HG02943 (cell line): Measurements from ENCODE around the gene LRRC4C.

Experiments
- ATAC-seq: cut with Tn5 transposase; IDR thresholded peaks from one replicate; pipeline ENCODE4 v1.9.1; 2021; ENCODE audit warnings: mild to moderate bottlenecking, low read depth, moderate library complexity; ENCODE audit not compliant: unreplicated experiment

LRRC4C gene

DNA sequence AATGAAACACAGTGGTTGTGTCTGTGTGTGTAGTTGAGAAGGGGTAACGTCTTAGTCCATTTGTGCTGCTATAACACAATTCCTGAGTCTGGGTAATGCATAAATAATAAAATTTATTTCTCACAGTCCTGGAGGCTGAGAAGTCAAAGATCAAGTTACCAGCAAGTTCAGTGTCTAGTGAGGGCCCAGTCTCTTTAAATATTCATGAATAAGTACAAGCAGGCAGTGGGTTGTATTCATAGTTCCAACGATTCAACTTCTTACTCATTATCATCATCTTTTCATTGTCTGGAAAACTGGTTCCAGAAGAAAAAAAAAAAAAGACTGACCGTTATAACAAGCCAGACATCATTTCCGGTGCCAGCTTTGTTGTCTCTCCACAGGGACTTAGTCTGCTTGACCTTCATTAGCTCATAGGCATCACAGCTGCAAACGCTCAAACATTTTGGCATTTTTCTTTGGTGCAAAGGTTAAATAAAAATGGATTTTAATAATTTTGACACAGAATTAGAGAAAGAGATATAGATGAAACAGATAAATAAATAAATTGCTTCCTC is 1297.5 kb downstream of the LRRC4C start:
- ATAC-seq = no peak

DNA sequence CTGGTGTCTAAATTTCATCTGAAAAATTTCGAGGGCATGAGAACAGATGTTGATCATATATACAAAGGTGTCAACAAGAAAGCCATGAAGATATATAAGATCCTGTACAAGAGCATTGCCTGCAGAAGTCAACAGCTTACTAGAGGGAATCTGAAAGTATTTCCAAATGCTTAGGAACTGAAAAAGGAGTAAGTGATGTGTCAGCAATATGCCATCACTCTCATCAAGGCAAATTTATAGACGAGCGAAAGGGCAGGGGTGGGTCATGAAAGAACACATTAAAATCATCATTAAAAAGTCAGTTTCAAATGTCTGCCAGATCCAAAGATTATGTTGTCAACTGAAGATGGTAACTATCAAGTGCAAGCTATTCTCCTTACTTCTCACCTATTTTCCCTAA is 1299.0 kb downstream of the LRRC4C start:
- no peak for ATAC-seq

GRCh38 chr11:40149721-40150120 is 1309.7 kb downstream of the LRRC4C start:
- ATAC-seq = no peak

GRCh38 chr11:40140560-40140959 is 1318.9 kb downstream of the LRRC4C start:
- no peak for ATAC-seq

DNA sequence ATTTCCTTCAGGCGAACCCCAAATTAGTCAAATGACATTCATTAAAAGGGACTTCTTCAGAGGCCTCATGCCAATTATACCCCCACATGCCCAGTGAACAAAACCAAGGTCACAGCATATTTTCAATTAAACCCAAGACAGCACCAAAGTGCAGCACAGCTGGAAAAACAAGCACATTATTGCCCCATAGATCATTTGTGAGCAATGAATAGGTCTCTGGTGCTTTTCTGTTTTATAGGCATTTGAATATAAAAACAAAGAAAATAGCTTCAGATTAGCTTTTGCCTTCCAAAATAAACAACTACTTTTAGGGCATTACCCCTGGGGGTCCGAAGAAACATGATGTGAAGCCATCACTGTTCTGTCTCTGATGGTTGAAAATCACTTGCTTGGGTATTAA is 1319.9 kb downstream of the LRRC4C start:
- ATAC-seq = no peak

DNA sequence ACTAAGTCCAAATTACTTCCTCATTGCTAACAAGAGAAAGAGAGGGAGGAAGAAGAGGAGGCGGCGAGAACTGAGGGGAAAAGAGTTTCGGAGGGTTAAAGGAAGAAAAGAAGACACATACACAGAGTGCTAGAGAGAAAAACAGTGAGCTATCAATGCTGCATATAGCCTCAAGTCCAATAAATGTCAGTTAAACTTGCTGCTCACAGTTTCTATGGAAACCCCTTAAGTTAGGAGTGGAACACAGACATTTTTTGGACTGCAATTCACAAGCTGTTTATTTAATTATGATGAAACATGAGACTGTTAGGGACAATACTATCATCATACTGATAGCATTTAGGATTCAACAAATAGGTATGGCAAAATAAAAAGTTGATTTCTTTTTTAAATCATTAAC is 1320.4 kb downstream of the LRRC4C start:
- ATAC-seq = no peak

GRCh38 chr11:40134820-40135570 is 1324.5 kb downstream of the LRRC4C start:
- ATAC-seq = no peak

- no peak for ATAC-seq
These were observed 1326.0 kb downstream of the LRRC4C start for GRCh38 chr11:40133498-40133897.

DNA sequence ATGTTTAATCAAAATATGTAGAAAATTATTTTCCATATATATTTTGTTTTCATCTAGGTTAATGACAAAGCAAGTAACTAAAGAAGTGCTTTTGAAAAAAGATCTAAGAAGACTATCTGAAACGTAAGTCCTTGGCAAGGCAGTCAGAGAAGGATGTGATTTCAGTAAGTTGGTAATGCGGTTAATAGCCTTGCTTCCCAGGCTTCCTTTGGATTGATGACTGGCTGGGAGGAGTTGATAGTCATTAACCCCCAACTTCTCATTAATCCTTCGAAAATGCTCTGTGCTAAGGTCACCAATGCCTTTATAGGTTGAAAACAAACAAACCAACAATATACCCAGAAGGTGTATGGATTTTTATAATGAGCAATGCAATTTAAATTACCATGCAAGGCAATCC is 1326.5 kb downstream of the LRRC4C start:
- no peak for ATAC-seq

DNA sequence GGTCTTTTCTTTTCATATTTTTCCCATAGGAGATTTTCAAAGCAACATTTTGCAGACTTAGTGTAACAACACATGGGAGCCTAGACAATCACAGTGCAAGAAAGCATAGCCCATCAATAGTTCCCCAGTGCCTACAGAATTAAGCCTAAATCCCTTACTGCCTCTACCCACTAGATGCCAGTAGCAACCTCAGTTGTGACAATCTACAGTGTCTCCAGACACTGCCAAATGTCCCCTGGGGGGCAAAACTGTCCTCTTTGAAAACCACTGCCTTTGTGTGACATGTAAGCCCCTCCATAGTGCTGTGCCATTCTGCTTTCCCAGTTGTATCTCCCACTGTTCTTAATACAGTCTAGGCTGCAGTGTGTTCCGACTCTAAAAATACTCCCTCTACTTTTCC is 1329.0 kb downstream of the LRRC4C start:
- ATAC-seq = no peak

- no peak for ATAC-seq
These were observed 1330.2 kb downstream of the LRRC4C start for GRCh38 chr11:40129266-40129665.

DNA sequence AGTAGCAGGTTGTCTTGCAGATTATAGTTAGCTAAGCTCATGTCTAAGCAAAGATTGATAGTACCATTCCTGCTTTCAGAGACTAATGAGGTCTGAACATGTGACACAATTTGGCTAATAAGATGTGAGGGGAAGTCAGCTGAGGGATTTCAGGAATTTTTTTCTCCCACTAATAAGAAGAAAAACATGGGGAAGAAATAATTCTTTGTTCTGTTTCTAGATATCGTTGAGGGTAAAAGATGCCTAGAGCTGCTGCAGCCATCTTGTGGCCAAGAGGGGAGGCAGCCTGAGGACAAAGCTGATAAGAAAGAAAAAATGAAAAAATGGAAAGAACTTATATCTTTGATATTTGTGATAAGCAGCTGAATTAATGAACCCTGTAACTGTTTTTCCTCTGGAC is 1334.4 kb downstream of the LRRC4C start:
- ATAC-seq = no peak

- no peak for ATAC-seq
These were observed 1339.8 kb downstream of the LRRC4C start for GRCh38 chr11:40119661-40120060.

DNA sequence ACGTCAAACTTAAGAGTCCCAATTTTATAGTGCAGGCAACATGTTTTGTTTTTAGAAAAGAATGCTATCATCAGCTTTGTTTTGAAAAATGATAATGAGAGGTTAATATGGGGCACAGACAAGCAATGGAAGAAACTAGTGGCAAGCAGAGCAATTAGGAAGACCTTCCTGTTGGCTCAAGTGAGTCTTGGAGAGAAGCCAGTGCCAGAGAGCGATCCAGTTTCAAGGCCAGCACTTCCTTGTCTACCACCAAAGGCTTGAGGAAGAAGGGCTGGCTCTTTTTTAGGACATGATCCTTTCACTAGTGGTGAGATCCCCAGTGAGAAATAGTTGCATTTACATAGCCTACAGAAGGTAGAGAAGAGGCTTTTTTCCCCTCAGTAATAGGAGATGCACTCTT is 1340.7 kb downstream of the LRRC4C start:
- ATAC-seq = no peak

- no peak for ATAC-seq
These were observed 1341.4 kb downstream of the LRRC4C start for GRCh38 chr11:40118026-40118425.

DNA sequence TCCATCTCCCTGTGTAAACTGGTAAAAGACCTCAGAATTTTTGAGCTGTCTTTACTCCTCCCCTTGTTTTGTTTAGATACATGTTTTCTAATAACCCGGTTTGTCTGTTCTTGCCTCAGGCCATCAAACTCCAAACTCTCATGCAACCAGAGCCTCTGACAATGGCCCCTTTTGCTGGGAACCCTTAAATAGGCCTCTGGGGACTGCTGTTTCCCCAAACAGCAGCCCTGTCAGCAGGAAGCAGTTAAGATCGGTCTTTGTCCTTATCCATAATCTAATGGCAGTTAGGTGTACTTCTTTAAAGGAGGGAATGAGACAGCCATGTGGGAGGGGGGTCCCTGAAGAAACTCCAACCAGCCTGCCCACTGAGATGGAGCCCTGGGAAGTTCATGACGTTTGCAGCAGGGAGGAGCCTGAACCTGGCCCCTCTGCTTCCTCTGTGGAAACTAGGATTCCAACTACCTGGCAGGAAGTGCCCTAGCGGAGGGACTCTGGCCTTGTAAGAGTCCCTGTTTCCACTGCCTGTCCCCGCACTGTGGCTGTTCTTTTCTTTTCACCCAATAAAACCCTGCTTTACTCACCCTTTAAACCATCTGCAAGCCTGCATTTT is 1354.4 kb downstream of the LRRC4C start:
- ATAC-seq = no peak

DNA sequence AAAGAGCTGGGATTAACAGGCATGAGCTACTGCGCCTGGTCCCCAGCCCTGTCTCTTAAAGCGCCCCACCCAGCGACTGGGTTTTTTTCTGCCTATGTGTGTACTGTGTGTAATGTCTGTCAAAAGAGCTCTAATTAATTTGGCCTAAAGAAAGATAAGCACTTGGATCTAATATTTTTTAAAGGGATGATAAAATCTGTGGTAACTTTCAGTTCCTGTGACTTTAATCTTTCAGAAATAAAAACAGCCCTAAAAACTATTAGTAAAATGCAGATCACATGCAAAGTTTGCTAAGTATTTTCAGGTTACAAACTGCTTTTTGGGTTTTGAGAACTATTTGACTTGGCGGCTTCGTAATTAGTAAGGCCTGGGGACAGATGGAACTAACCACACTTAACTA is 1358.7 kb downstream of the LRRC4C start:
- ATAC-seq = no peak

GRCh38 chr11:40100162-40100553 is 1359.3 kb downstream of the LRRC4C start:
- ATAC-seq = no peak

DNA sequence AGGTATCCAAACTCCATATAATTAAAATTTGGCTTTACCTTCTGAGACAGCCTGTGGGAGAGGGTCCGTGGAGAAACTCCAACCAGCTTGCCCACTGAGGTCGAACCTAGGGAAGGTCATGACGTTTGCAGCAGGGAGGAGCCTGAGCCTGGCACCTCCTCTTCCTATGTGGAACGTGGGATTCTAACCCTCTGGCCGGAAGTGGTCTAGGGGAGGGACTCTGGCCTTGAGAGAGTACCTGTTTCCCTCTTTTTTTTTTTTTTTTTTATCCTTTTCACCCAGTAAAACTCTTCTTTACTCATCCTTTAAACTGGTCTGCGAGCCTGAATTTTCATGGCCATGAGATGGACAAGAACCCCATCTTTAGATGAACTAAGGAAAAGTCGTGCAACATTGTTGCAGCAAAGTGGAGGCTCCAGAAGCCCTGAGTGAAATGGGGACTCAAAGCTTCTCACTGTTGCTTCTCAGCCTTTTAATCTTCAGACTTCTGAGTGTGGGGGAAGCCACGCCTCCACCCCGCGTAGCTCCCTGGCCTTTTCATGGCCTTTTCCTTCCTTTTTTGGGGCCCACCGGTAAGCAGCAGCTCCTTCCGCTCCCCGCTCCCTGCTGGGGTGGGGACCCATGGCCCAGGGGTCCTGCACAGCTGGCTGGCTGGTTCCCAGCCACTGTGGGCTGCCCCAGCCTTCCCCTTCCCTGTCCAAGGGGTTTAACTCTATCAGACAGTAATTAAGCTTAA is 1359.9 kb downstream of the LRRC4C start:
- ATAC-seq = no peak

DNA sequence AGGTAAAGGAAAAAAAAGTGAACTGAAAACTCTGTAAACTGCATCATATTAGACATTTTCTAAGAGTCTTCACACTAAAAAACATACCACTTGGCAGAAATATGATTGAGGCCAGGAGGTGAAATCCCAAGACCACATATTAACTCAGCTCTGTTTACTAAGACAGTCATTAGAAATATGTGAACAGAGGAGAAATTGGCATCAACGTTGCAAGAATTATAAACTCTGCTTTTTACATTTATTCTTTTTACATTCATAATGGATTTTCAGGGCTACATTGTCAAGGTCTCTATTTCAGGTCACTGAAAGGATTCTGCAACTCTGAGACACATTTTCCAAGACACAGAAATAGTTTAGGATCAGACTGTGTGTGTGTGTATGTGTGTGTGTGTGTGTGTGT is 1364.0 kb downstream of the LRRC4C start:
- no peak for ATAC-seq

GRCh38 chr11:40094954-40095353 is 1364.5 kb downstream of the LRRC4C start:
- ATAC-seq = no peak
